ENCODE measurements around the gene EPM2A. TPM values are rescaled to one million over a fixed set of nuclear protein-coding genes. Genes with fewer than 3 reads are reported as not detected.

Gene EPM2A
- polyA plus RNA-seq, 1 donor from 2014 or later: 15.4 TPM

DNA sequence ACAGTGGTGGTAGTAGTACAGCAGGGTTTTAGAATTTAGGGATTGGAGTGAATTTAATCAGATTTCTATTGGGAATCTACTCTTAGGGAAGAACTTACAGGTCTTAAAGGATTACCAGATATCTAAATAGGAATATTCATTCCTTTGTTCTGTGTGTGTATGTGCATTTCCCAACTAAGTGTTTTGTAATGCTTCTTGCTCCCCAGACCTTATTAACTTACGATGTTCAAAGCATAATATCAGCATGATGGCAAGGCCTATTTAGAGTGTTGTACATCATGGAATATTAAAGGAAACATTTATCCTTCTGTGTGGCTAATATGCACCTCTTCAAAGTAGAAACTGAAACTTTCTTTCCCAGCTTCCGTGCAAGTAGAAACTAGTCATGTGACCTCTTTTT is 133.9 kb downstream of the EPM2A start:
- no peaks in the 10 kb centered on the region for H3K9me3 ChIP-seq (ENCODE audit: low read length)
- H3K4me2 ChIP-seq (ENCODE audit: low read length): no peak overlapping the region
- no peaks in the 10 kb centered on the region for H3K27me3 ChIP-seq (ENCODE audit: insufficient read depth, low read depth, low read length)
- no peaks in the 10 kb centered on the region for H3K79me2 ChIP-seq (replicated peaks; ENCODE audit: insufficient read depth, low read length)
- no peak overlapping the region for H3K9ac ChIP-seq (ENCODE audit: low read length)
- H3F3A ChIP-seq (ENCODE audit: insufficient read depth, low read length, poor library complexity, severe bottlenecking): no peaks in the 10 kb centered on the region
- TF ChIP-seq MXI1 (conservative IDR thresholded peaks at IDR 0.05; ENCODE audit: poor library complexity, severe bottlenecking) (no peak), SMC3 (conservative IDR thresholded peaks at IDR 0.05; ENCODE audit: poor library complexity) (no peak), TAF1 (IDR thresholded peaks at IDR 0.05; ENCODE audit: low read depth) (no peak), EP300 (conservative IDR thresholded peaks at IDR 0.05; ENCODE audit: poor library complexity, severe bottlenecking) (no peak), RAD21 (conservative IDR thresholded peaks at IDR 0.05) (no peak), EZH2 (IDR thresholded peaks at IDR 0.05; ENCODE audit: borderline replicate concordance, insufficient read depth, low read length, poor library complexity, severe bottlenecking) (no peak), POLR2AphosphoS5 (IDR thresholded peaks at IDR 0.05) (no peak)
- TF ChIP-seq, protein P1, sequence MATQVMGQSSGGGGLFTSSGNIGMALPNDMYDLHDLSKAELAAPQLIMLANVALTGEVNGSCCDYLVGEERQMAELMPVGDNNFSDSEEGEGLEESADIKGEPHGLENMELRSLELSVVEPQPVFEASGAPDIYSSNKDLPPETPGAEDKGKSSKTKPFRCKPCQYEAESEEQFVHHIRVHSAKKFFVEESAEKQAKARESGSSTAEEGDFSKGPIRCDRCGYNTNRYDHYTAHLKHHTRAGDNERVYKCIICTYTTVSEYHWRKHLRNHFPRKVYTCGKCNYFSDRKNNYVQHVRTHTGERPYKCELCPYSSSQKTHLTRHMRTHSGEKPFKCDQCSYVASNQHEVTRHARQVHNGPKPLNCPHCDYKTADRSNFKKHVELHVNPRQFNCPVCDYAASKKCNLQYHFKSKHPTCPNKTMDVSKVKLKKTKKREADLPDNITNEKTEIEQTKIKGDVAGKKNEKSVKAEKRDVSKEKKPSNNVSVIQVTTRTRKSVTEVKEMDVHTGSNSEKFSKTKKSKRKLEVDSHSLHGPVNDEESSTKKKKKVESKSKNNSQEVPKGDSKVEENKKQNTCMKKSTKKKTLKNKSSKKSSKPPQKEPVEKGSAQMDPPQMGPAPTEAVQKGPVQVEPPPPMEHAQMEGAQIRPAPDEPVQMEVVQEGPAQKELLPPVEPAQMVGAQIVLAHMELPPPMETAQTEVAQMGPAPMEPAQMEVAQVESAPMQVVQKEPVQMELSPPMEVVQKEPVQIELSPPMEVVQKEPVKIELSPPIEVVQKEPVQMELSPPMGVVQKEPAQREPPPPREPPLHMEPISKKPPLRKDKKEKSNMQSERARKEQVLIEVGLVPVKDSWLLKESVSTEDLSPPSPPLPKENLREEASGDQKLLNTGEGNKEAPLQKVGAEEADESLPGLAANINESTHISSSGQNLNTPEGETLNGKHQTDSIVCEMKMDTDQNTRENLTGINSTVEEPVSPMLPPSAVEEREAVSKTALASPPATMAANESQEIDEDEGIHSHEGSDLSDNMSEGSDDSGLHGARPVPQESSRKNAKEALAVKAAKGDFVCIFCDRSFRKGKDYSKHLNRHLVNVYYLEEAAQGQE (IDR thresholded peaks at IDR 0.05; ENCODE audit: borderline replicate concordance): no peak
- TF ChIP-seq, protein P2, sequence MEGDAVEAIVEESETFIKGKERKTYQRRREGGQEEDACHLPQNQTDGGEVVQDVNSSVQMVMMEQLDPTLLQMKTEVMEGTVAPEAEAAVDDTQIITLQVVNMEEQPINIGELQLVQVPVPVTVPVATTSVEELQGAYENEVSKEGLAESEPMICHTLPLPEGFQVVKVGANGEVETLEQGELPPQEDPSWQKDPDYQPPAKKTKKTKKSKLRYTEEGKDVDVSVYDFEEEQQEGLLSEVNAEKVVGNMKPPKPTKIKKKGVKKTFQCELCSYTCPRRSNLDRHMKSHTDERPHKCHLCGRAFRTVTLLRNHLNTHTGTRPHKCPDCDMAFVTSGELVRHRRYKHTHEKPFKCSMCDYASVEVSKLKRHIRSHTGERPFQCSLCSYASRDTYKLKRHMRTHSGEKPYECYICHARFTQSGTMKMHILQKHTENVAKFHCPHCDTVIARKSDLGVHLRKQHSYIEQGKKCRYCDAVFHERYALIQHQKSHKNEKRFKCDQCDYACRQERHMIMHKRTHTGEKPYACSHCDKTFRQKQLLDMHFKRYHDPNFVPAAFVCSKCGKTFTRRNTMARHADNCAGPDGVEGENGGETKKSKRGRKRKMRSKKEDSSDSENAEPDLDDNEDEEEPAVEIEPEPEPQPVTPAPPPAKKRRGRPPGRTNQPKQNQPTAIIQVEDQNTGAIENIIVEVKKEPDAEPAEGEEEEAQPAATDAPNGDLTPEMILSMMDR (IDR thresholded peaks at IDR 0.05; ENCODE audit: poor library complexity, severe bottlenecking): no peak
- no peaks in the 10 kb centered on the region for H3K36me3 ChIP-seq (ENCODE audit: insufficient read depth, low read length)
- H3K4me3 ChIP-seq (ENCODE audit: low read length): no peak overlapping the region
- no peak overlapping the region for H3K27ac ChIP-seq (ENCODE audit: low read length)
- H2AFZ ChIP-seq (ENCODE audit: low read depth, low read length): no peak overlapping the region
- no peaks in the 10 kb centered on the region for H3K9me2 ChIP-seq (ENCODE audit: insufficient read depth, low read length)
- H4K20me1 ChIP-seq (ENCODE audit: insufficient read depth): no peaks in the 10 kb centered on the region

DNA sequence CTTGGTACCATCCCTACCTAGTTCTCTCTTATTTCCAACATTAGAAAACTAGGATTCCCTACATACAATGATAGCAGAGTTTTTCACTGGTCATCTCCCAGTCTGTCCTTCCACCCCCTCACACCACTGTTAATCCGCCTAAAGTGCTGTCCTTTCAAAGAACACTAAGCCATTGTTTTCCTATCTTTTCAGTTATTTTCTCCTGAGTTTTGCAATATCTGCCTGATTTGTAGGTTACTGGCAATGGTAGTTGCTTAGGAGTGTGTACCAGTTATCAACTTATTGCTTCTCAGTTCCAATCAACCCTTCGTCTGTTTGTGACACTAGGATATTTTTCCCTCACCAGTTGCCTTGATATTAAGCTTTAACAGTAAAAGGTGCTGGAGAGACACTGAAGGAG is 135.0 kb downstream of the EPM2A start:
- Histone ChIP-seq H3K36me3 (ENCODE audit: insufficient read depth, low read length) (no peaks in the 10 kb centered on the region), H3K79me2 (replicated peaks; ENCODE audit: insufficient read depth, low read length) (no peaks in the 10 kb centered on the region), H3K9me3 (ENCODE audit: low read length) (no peaks in the 10 kb centered on the region), H3K27ac (ENCODE audit: low read length) (no peak overlapping the region), H4K20me1 (ENCODE audit: insufficient read depth) (no peaks in the 10 kb centered on the region), H3K4me2 (ENCODE audit: low read length) (no peak overlapping the region), H2AFZ (ENCODE audit: low read depth, low read length) (no peak overlapping the region), H3K9ac (ENCODE audit: low read length) (no peak overlapping the region), H3K27me3 (ENCODE audit: insufficient read depth, low read depth, low read length) (no peaks in the 10 kb centered on the region), H3K4me3 (ENCODE audit: low read length) (no peak overlapping the region), H3F3A (ENCODE audit: insufficient read depth, low read length, poor library complexity, severe bottlenecking) (no peaks in the 10 kb centered on the region), H3K9me2 (ENCODE audit: insufficient read depth, low read length) (no peaks in the 10 kb centered on the region)
- TF ChIP-seq POLR2AphosphoS5 (IDR thresholded peaks at IDR 0.05): no peak
- TF ChIP-seq MXI1 (conservative IDR thresholded peaks at IDR 0.05; ENCODE audit: poor library complexity, severe bottlenecking): no peak
- TF ChIP-seq, protein P2 (IDR thresholded peaks at IDR 0.05; ENCODE audit: poor library complexity, severe bottlenecking): no peak
- TF ChIP-seq EZH2 (IDR thresholded peaks at IDR 0.05; ENCODE audit: borderline replicate concordance, insufficient read depth, low read length, poor library complexity, severe bottlenecking): no peak
- TF ChIP-seq TAF1 (IDR thresholded peaks at IDR 0.05; ENCODE audit: low read depth): no peak
- TF ChIP-seq RAD21 (conservative IDR thresholded peaks at IDR 0.05): no peak
- TF ChIP-seq, protein P1 (IDR thresholded peaks at IDR 0.05; ENCODE audit: borderline replicate concordance): no peak
- TF ChIP-seq EP300 (conservative IDR thresholded peaks at IDR 0.05; ENCODE audit: poor library complexity, severe bottlenecking): no peak
- TF ChIP-seq SMC3 (conservative IDR thresholded peaks at IDR 0.05; ENCODE audit: poor library complexity): no peak
